Psoas muscle (tissue), 8 donors: ENCODE data around the gene CCDC57. TPM values are rescaled to one million over a fixed set of nuclear protein-coding genes. Genes with fewer than 3 reads are reported as not detected.
A peak's percentile ranks its signal among the peaks of the same experiment; 100 is the strongest.

Source experiments
- ATAC-seq, 4 donors: fragments of 200-7000 bp; cut with Tn5 transposase; one replicate each; pipeline ENCODE4 v1.9.1; 2020; ENCODE audit warnings: moderate library complexity in 3 of 4, mild to moderate bottlenecking in 2 of 4
- DNase-seq, 2 donors: peaks; one replicate each; pipeline ENCODE4 v3.0.0-alpha.2; 2020
- H3K27ac ChIP-seq: fragments of 200-600 bp; one replicate; pipeline ENCODE4 v1.8.0; 2022
- H3K27me3 ChIP-seq, 3 donors: fragments of 200-600 bp in 1 of 3; one replicate each; pipeline versions ENCODE4 v1.6.1 to v1.8.0; 2013 to 2022; ENCODE audit warnings: low read length in 2 of 3, mild to moderate bottlenecking in 2 of 3, moderate library complexity in 1 of 3; ENCODE audit not compliant: insufficient read depth in 3 of 3
- H3K36me3 ChIP-seq, 2 donors: fragments of 200-600 bp in 1 of 2; one replicate each; pipeline versions ENCODE4 v1.6.1 to v1.8.0; 2013 to 2022; ENCODE audit warnings: low read depth in 1 of 2, mild to moderate bottlenecking in 1 of 2, moderate library complexity in 1 of 2; ENCODE audit not compliant: insufficient read depth in 1 of 2
- H3K4me1 ChIP-seq: fragments of 200-600 bp; one replicate; pipeline ENCODE4 v1.8.0; 2022
- H3K4me3 ChIP-seq: fragments of 200-600 bp; one replicate; pipeline ENCODE4 v1.8.0; 2022; ENCODE audit warnings: mild to moderate bottlenecking
- H3K9me3 ChIP-seq: fragments of 200-600 bp; one replicate; pipeline ENCODE4 v1.8.0; 2022
- WGBS, 3 donors: extraction: QIAGEN DNeasy Blood & Tissue Kit; methylation state at CpG; one replicate each; pipeline versions ENCODE4 v1.1.6 to v1.1.7; 2013; 5-methylcytosine and 5-hydroxymethylcytosine counted together
- intact Hi-C, 2 donors: fragments of 100-400 bp; cut with DNase I; formaldehyde crosslinking; loops; one replicate each; pipeline versions ENCODE4 v1.11.0 to v1.14.2; 2022
- polyA plus RNA-seq, 3 donors: library from polyadenylated mRNA; stranded (reverse); fragments of 200-250 nt; gene quantifications; one replicate each; pipeline ENCODE4 v1.2.3, GENCODE V29; 2013
- total RNA-seq, 4 donors: library from RNA; stranded (reverse); fragmentation: NEBNext Ultra II Directional in 2 of 4; extraction: Animal tissue kit (Norgen Biotek cat#: 25700) in 2 of 4; gene quantifications; one replicate each; pipeline versions ENCODE4 v1.2.1 to v1.2.4, GENCODE V29; 2021 to 2023
- TF ChIP-seq, protein P1 (sequence below): fragments of 200-600 bp; IDR thresholded peaks from one replicate; pipeline ENCODE4 v1.8.0; 2022; ENCODE audit warnings: antibody characterized with exemption
- donor health status: healthy with polysubstance abuse.
- donor health status: DM: no; HTN: no; CAD: no; lungs with moderate emphysema.
- donor health status: Bipolar disorder and iron deficiency.
- donor health status: healthy.
- donor health status: DM: yes; HTN: yes; CAD: no.
- donor health status: DM: no; HTN: no; CAD: no.
- donor health status: DM: no; HTN: no; CAD: no.
- donor health status: DM: yes; HTN: yes; CAD: no.

CCDC57 gene
- total and polyA plus RNA-seq, 7 donors = 7.2 to 15.3 (median 11.1) TPM

DNA sequence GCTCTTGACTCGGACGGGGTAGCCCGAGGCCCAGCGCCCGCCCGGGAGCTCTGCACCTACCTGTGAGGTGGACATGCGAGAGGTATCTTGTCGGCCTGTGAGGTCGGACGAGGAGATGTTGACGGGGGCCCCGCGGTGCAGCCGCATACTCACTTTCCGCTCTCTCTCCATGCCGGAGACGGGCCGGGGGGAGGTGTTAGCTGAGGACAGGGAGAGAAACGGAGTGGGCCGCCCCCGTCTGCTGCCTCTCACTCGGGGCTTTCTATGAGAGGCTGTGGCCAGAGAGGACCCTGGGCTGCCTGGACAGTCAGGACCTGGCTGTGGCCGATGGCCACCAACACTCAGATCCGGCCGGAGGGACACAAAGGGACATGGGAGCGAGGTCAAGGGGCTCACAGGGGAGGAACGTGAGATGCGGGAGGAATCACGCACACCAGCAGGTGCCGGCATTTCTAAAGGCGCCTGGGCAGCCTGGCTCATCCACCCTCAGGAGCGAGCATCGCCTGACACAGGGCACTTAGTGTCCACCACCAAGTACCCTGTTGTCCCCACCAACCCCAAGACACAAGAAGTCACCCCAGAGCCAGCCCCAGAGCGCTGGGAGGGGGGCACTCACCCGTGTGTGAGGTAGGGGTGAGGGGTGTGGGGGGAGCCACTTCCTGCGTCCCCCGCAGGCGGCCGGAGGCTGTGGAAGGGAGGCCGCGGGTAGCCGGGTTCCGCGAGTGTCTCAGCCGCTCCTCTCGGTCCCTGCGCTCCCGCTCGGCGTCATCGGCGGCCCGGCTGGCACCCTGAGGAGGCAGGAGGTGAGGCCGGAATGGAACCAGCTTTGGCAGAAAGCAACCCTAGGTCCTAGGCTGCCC lies 36.4 kb upstream of the CCDC57 start:
- intact Hi-C loops = loop anchor here in 1 of 2 donors (5.0 kb wide), 1 partner anchor 68 kb away; the partner anchor contains the start of gene CD7
- H3K9me3 ChIP-seq = no peaks in the 10 kb centered on the region
- peaks cover 24% of the 10 kb centered on the region for H3K4me1 ChIP-seq
- no peaks in the 10 kb centered on the region for H3K27me3 ChIP-seq
- TF ChIP-seq, protein P1, sequence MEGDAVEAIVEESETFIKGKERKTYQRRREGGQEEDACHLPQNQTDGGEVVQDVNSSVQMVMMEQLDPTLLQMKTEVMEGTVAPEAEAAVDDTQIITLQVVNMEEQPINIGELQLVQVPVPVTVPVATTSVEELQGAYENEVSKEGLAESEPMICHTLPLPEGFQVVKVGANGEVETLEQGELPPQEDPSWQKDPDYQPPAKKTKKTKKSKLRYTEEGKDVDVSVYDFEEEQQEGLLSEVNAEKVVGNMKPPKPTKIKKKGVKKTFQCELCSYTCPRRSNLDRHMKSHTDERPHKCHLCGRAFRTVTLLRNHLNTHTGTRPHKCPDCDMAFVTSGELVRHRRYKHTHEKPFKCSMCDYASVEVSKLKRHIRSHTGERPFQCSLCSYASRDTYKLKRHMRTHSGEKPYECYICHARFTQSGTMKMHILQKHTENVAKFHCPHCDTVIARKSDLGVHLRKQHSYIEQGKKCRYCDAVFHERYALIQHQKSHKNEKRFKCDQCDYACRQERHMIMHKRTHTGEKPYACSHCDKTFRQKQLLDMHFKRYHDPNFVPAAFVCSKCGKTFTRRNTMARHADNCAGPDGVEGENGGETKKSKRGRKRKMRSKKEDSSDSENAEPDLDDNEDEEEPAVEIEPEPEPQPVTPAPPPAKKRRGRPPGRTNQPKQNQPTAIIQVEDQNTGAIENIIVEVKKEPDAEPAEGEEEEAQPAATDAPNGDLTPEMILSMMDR = no peak
- peaks cover 25 to 94% of the 10 kb centered on the region in 2 donors for H3K36me3 ChIP-seq
- 90 to 93% (median 92%) methylated on average over 53 to 54 of the region's 54 CpGs for WGBS, 3 donors
- peak; percentile 24 to 56 for DNase-seq
- no peak for ATAC-seq
- H3K27ac ChIP-seq = no peak overlapping the region
- no peak overlapping the region for H3K4me3 ChIP-seq

DNA sequence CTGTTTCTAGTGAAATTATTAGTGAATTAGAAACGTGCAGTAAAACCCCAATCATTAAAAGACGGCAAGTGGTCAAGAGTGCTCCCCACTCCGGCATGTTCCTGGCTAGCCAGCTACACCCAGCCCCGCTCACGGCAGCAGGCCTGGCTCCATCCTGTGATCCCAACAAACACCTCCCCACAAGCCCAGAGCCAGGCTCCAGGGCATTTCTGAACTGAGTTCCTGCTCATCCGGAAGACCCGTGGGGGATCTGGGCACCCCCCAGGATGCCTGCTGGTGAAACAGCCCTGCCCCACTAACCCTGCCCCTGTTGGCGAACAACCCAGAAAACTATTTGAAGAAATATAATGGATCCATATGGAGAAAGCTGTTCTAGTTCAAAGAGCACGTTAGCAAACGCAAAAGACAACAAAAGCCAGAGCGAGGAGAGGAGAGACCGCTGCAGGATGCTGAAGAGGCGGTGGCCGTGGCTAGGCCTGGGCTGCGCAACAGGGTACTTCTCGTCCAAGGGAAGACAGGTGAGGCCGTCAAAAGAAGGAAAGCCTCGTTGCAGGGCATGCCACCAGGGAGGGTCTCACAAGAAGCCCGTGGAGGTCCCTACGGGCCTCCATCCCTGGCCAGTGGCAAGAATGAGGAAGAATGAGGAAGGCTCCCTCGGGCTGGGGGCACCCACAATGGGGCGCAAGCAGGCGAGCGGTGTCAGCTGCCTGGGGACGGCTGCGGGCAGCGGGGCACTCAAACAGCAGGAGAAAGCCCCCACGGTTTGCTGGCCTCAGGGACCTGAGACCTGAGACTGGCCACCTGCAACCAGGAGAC lies 35.4 kb upstream of the CCDC57 start:
- ATAC-seq = no peak
- H3K27ac ChIP-seq = peak overlapping the region; percentile 87
- intact Hi-C loops = loop anchor here in 1 of 2 donors (5.0 kb wide), 1 partner anchor 69 kb away; the partner anchor contains the start of gene CD7
- H3K27me3 ChIP-seq = no peaks in the 10 kb centered on the region
- H3K4me3 ChIP-seq = no peak overlapping the region
- peaks cover 22 to 98% of the 10 kb centered on the region in 2 donors for H3K36me3 ChIP-seq
- TF ChIP-seq, protein P1 = no peak
- 87 to 88% (median 88%) methylated on average over 27 to 28 of the region's 28 CpGs for WGBS, 3 donors
- H3K4me1 ChIP-seq = peaks cover 31% of the 10 kb centered on the region
- DNase-seq = peak in 1 of 2 donors; percentile 51
- H3K9me3 ChIP-seq = no peaks in the 10 kb centered on the region

DNA sequence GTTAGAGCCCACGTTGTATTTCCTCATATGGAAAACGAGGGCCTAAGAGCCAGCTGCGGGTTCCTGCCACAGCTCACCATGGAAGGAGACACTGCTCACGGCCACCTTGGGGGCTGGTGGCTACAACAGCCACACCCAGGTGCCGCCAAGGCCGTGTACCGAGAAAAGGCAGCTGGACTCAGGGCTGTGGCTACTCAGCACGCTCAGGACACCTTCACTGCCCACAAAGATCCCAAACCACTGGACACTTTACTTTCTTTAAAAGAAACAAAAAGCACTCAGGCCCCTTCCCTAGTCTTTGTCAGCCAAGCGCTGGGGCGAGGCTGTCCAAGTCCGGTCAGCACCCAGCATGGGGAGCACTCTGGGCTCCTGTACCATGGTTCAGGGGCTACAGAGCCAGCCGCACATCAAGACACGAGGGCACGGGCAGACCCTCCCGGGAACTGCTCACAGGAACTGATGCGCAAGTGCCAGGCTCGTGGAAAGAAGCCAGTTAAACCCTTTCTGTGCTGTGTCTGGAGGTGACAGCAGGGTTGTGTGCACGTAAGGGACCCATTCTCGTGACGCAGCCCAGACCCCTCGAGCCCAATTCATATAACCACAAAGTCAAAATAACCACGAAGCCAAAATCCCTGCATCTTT lies 34.7 kb upstream of the CCDC57 start:
- H3K27me3 ChIP-seq = no peaks in the 10 kb centered on the region
- TF ChIP-seq, protein P1 = no peak
- H3K9me3 ChIP-seq = no peaks in the 10 kb centered on the region
- ATAC-seq = peak; percentile 3 to 11 (median 5)
- peak; percentile 33 to 62 for DNase-seq
- peak overlapping the region; percentile 87 for H3K27ac ChIP-seq
- peaks cover 39% of the 10 kb centered on the region for H3K4me1 ChIP-seq
- no peak overlapping the region for H3K4me3 ChIP-seq
- intact Hi-C loops = loop anchor here in 1 of 2 donors (5.0 kb wide), 1 partner anchor 70 kb away; the partner anchor contains the start of gene CD7
- peaks cover 19 to 91% of the 10 kb centered on the region in 2 donors for H3K36me3 ChIP-seq
- 57 to 68% (median 57%) methylated on average over 22 of the region's 22 CpGs for WGBS, 3 donors

DNA sequence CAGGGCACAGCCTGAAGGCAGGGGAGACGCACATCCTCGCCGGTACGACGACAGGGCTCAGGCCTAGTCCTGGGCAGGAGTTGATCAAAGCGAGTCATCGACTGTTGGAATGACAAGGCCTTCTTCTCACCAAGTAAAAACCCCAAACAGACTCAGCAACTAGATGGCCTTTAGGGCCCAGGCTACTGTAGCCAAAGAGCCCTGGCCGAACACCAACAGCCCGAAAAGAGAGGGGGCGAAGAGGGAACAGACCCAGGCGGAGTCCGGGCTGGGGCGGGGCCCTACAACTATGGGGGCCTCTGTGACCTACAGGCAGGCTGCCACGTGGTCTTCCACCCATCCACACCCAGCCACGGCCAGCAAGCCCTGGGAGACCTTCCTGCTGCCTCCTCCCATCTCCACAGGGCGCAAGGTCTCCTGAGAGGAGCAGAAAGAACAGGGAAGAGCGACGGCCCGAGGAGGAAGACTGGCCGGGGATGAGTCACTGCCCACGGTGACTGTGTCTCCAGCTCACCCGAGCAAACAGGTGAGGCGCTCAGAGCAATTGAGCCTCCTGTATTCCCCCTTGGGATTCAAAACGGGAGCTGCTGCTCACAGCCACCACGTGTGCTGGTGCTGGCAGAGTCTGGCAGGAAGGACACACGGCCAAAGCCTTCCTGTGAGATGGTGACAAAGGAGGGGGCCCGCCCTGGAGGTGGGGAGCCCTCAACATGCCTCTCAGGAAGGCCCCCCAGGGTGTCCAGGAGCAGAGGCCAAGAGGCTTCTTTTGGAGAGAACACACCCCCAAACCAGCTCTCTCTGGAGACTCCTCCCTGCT lies 33.9 kb upstream of the CCDC57 start:
- DNase-seq (peak; percentile 69 to 84), ATAC-seq (peak; percentile 55 to 77 (median 61))
- peaks cover 16 to 84% of the 10 kb centered on the region in 2 donors for H3K36me3 ChIP-seq
- H3K27ac ChIP-seq = peak overlapping the region; percentile 87
- H3K4me1 ChIP-seq = peaks cover 46% of the 10 kb centered on the region
- H3K9me3 ChIP-seq = no peaks in the 10 kb centered on the region
- intact Hi-C loops = loop anchor here in 1 of 2 donors (5.0 kb wide), 1 partner anchor 71 kb away; the partner anchor contains the start of gene CD7
- no peak overlapping the region for H3K4me3 ChIP-seq
- TF ChIP-seq, protein P1 = no peak
- H3K27me3 ChIP-seq = no peaks in the 10 kb centered on the region
- 32 to 51% (median 39%) methylated on average over 26 to 27 of the region's 27 CpGs for WGBS, 3 donors
